ENCODE results near the gene METTL1.
"Not testable (repeated sequence)": the region's sequence is repeated elsewhere in the genome, so short reads cannot be mapped to it uniquely, and the experiment has no call there.

METTL1 gene

GRCh38 chr12:57727758-57728395 is 44.0 kb downstream of the METTL1 start:
- no peak for DNase-seq (ENCODE audit: extremely low spot score, insufficient read length, low read depth)
- FAIRE-seq, result no peak

GRCh38 chr12:57726884-57727757 is 44.8 kb downstream of the METTL1 start:
- DNase-seq (ENCODE audit: extremely low spot score, insufficient read length, low read depth) (no peak), FAIRE-seq (no peak)

DNA sequence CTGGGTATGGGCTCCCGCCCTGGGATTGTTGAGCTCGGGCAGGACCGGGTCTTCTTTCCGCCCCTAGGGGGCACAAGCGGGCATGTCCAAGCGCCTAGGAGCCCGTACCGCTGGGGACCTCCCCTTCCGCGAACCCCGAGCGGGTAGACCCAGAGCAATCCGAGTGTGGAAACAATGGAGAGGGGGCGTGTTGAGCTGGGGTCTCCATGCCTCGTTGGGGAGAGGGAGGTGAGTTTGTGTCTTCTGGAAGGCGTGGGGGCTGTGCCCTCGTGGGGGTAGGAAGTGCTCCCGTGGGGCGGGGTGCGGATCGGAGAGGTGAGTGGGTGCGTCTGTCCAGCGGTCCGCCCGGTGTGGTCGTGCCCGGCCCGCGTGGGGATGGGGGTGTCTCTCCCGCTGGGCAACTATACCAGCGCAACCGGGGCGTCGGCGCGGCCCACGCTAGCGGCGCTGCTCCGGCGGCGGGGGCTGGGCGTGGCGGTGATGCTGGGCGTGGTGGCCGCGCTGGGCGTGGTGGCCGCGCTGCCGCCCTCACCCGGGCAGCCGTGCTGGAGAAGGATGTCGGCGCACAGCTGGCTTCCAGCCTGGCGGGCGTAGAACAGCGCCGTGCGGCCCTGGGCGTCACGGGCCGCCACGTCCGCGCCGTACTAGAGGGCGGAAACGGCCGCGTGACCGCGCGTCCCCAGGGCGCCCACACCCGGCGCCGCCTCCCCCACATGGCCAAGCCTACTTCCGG is 45.6 kb downstream of the METTL1 start:
- no peak for DNase-seq (ENCODE audit: extremely low spot score, insufficient read length, low read depth)
- FAIRE-seq, result no peak

GRCh38 chr12:57725851-57726150 is 46.1 kb downstream of the METTL1 start:
- no peak for DNase-seq (ENCODE audit: extremely low spot score, insufficient read length, low read depth)
- FAIRE-seq, result no peak

- FAIRE-seq (no peak), DNase-seq (ENCODE audit: extremely low spot score, insufficient read length, low read depth) (no peak)
Observed at GRCh38 chr12:57724936-57725740, 46.8 kb downstream of the METTL1 start.

DNA sequence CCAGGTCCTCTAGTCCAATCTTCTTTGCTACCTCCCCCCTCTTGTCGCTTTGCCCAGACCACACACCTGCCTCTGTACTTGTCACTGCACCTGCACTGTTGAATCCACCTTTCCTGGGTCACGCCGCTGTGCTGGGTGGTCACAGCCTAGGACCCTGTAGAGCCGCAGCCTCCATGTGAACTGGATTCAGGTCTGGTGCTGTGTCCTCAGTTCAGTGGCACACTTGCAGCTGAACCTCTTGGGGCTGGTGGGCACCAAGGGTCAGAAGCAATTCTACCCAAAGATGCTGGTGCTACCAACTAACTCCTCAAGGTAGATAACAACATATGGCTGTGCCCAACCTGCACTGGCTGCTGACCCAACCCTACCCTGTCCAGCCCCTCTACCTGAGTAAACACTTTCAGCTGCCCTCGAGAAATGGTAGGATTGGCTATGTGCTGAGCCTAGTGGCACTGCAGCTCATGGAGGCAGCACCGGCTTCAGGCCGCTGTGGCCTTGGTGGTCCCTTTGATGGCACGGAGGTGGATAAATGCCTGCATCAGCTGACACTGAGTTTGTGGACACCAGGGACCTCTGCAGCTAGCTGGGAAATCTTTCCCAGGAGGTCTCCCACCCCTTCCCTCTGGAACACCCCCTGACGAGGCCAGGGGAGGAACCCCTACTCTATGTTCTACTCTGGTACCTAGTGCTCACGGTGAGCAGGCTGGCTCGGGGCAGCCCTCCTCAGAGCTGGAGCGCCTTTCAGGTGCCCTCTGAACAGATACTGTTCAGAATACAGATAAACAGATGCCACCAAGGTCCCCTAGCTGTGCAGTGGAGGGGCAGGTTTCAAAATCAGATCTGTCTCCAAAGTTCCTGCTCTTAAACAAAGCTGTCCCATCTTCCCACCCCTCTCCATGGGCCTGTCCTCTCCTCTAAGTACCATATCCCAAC is 47.6 kb downstream of the METTL1 start:
- DNase-seq (ENCODE audit: extremely low spot score, insufficient read length, low read depth), result no peak
- no peak for FAIRE-seq

GRCh38 chr12:57723630-57723962 is 48.3 kb downstream of the METTL1 start:
- FAIRE-seq (no peak), DNase-seq (ENCODE audit: extremely low spot score, insufficient read length, low read depth) (no peak)

GRCh38 chr12:57722716-57723629 is 48.9 kb downstream of the METTL1 start:
- no peak for FAIRE-seq
- DNase-seq (ENCODE audit: extremely low spot score, insufficient read length, low read depth), result no peak

DNA sequence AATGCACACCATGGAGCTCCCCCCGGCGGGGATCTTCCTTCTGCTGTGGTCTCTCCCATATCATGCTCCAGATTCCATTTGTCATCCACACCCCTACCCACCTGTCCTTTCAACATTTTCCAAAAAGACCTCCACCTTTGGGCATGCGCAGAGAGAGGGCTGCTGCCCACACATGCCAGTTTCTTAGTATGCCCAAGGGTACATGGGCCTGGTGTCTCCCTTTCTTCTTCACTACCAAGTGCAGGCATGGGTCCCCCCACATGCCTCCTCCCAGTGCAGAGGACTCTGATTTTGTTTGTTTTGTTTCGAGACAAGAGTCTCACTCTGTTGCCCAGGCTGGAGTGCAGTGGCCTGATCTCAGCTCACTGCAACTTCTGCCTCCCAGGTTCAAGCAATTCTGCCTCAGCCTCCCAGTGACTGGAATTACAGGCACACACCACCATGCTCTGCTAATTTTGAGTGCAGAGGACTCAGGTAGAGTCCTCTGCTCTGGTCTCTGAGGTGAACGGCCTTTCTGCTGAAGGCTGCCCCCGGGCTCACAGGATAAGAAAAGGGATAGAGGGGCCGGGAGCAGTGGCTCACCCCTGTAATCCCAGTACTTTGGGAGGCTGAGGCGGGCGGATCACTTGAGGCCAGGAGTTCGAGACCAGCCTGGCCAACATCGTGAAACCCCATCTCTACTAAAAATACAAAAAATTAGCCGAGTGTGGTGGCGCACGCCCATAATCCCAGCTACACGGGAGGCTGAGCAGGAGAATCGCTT is 49.9 kb downstream of the METTL1 start:
- FAIRE-seq; DNase-seq (ENCODE audit: extremely low spot score, insufficient read length, low read depth): not testable (repeated sequence)

- no peak for FAIRE-seq
- no peak for DNase-seq (ENCODE audit: extremely low spot score, insufficient read length, low read depth)
Observed at GRCh38 chr12:57720606-57721595, 51.0 kb downstream of the METTL1 start.

DNA sequence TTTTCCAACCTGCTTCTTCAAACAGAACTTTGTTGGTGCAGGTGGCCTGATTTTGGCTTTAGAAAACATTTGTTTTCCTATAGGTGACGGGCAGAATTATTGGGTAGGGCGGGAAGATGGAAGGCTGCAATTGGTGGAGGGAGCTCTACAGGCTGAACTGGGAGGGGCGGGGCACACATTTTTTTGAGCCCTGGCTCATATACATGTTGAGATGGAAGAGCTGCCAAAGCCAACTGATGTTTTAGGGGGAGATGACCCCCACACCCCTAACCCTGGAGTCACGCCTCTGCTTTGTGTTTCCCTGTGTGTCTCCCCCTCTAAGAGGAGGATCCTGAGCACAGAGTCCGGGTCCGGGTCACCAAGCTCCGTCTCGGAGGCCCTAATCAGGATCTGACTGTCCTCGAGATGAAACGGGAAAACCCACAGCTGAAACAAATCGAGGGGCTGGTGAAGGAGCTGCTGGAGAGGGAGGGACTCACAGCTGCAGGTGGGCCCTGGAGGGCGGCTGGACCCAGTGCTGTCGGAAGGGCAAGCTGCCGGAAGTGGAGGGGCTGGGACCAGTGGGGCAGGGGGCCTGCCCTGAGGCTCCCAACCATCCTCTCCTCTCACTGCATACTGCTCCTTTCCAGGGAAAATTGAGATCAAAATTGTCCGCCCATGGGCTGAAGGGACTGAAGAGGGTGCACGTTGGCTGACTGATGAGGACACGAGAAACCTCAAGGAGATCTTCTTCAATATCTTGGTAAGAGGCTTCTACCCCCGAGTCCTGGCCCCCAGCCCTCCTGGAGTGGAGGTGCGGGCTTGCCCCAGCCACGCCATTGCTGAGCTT is 51.9 kb downstream of the METTL1 start:
- DNase-seq (ENCODE audit: extremely low spot score, insufficient read length, low read depth), result no peak
- FAIRE-seq, result no peak

GRCh38 chr12:57718641-57719528 is 53.0 kb downstream of the METTL1 start:
- no peak for FAIRE-seq

More at GRCh38 chr12:57718641-57719528, 53.0 kb downstream of the METTL1 start:
- no peak for DNase-seq (ENCODE audit: extremely low spot score, insufficient read length, low read depth)

All from GM18507 (cell line).